Activated CD8-positive, alpha-beta T cell treated with anti-CD3 and anti-CD28 coated beads for 36 hours (primary cell): Measurements from ENCODE around the gene EIF4G3. TPM values are rescaled to one million over a fixed set of nuclear protein-coding genes. Genes with fewer than 3 reads are reported as not detected.
"Not testable (repeated sequence)": the region's sequence is repeated elsewhere in the genome, so short reads cannot be mapped to it uniquely, and the experiment has no call there.

Experiments
- ATAC-seq: fragments of 200-7000 bp; cut with Tn5 transposase; one replicate; pipeline ENCODE4 v1.10.0; 2021; ENCODE audit warnings: mild to moderate bottlenecking, moderate library complexity
- CTCF ChIA-PET: fragments of 350-600 bp; sonication (Branson Sonifier 250); formaldehyde crosslinking; loops from one replicate; lab custom pipeline; 2021; ENCODE audit warnings: antibody characterized with exemption; lab: Charles Lee
- POLR2A ChIA-PET: fragments of 350-600 bp; sonication (Branson Sonifier 250); formaldehyde crosslinking; loops from one replicate; lab custom pipeline; 2021; ENCODE audit warnings: antibody characterized with exemption; lab: Charles Lee
- DNase-seq: peaks from one replicate; pipeline ENCODE4 v3.0.0-alpha.2; 2020
- H3K27ac Mint-ChIP-seq: one replicate; pipeline ENCODE4 v1.8.0; 2021; ENCODE audit warnings: mild to moderate bottlenecking, mixed read lengths
- H3K27me3 Mint-ChIP-seq: one replicate; pipeline ENCODE4 v1.8.0; 2021; ENCODE audit warnings: mixed read lengths
- H3K36me3 Mint-ChIP-seq: one replicate; pipeline ENCODE4 v1.8.0; 2021; ENCODE audit warnings: low read depth, mixed read lengths
- H3K4me1 Mint-ChIP-seq: one replicate; pipeline ENCODE4 v1.8.0; 2021; ENCODE audit warnings: low read depth, mixed read lengths
- H3K4me3 Mint-ChIP-seq: one replicate; pipeline ENCODE4 v1.8.0; 2021; ENCODE audit warnings: mild to moderate bottlenecking, moderate library complexity, mixed read lengths
- H3K9me3 Mint-ChIP-seq: one replicate; pipeline ENCODE4 v1.8.0; 2021; ENCODE audit warnings: mixed read lengths
- CTCF ChIP-seq: fragments of 200-600 bp; IDR thresholded peaks from one replicate; pipeline ENCODE4 v1.8.0; 2022; ENCODE audit warnings: antibody characterized with exemption, mild to moderate bottlenecking
- intact Hi-C: fragments of 100-400 bp; cut with micrococcal nuclease; formaldehyde crosslinking; loops from one replicate; pipeline ENCODE4 v1.10.0; 2022
- total RNA-seq, 2 experiments: library from RNA; stranded (reverse); gene quantifications; one replicate each; pipeline ENCODE4 v1.2.3, GENCODE V29; 2021

The EIF4G3 gene
- total RNA-seq, 2 experiments from 2014 or later, result 48.2 to 48.4 TPM

- ATAC-seq (no peak), DNase-seq (no peak)
- ChIA-PET CTCF (interaction anchor here (0.5 to 3.6 kb wide), 3 partner anchors 10 to 493 kb away, joined by 3 to 17 read pairs (median 3); no protein-coding TSS in a partner anchor), POLR2A (interaction anchor here (0.6 kb wide), 1 partner anchor 180 kb away, joined by 3 read pairs; no protein-coding TSS in a partner anchor)
- no peak overlapping the region for H3K27ac Mint-ChIP-seq
- no peaks in the 10 kb centered on the region for H3K9me3 Mint-ChIP-seq
- H3K4me1 Mint-ChIP-seq, result no peaks in the 10 kb centered on the region
- TF ChIP-seq CTCF, result no peak
- H3K36me3 Mint-ChIP-seq, result no peaks in the 10 kb centered on the region
- no peak overlapping the region for H3K4me3 Mint-ChIP-seq
- intact Hi-C loops, result no loop called here
- H3K27me3 Mint-ChIP-seq, result peaks cover 4% of the 10 kb centered on the region
These were observed 12.7 kb upstream of the EIF4G3 start for GRCh38 chr1:21189421-21189820.

GRCh38 chr1:21188235-21188634 lies 11.5 kb upstream of the EIF4G3 start:
- TF ChIP-seq CTCF, result no peak
- no peak for DNase-seq
- no peak for ATAC-seq
- Mint-ChIP-seq H3K9me3 (no peaks in the 10 kb centered on the region), H3K27me3 (peaks cover 3% of the 10 kb centered on the region), H3K4me1 (no peaks in the 10 kb centered on the region), H3K36me3 (no peaks in the 10 kb centered on the region), H3K4me3 (no peak overlapping the region), H3K27ac (no peak overlapping the region)
- ChIA-PET CTCF (interaction anchor here (1.2 to 3.6 kb wide), 2 partner anchors 17 to 492 kb away, joined by 3 to 17 read pairs; no protein-coding TSS in a partner anchor), POLR2A (interaction anchor here (0.6 kb wide), 1 partner anchor 26 kb away, joined by 7 read pairs; no protein-coding TSS in a partner anchor)
- intact Hi-C loops, result no loop called here

GRCh38 chr1:21185221-21185731 lies 8.6 kb upstream of the EIF4G3 start:
- Mint-ChIP-seq H3K27me3 (no peaks in the 10 kb centered on the region), H3K36me3 (no peaks in the 10 kb centered on the region), H3K4me1 (no peaks in the 10 kb centered on the region), H3K27ac (no peak overlapping the region), H3K4me3 (no peak overlapping the region), H3K9me3 (no peaks in the 10 kb centered on the region)
- ChIA-PET CTCF (interaction anchor here (1.6 to 2.5 kb wide), 3 partner anchors 10 to 183 kb away, joined by 5 to 11 read pairs (median 5); no protein-coding TSS in a partner anchor), POLR2A (interaction anchor here (0.6 kb wide), 1 partner anchor 609 kb away, joined by 3 read pairs; no protein-coding TSS in a partner anchor)
- DNase-seq (no peak), ATAC-seq (no peak)
- no peak for TF ChIP-seq CTCF
- intact Hi-C loops, result no loop called here

- intact Hi-C loops, result no loop called here
- Mint-ChIP-seq H3K27me3 (no peaks in the 10 kb centered on the region), H3K4me3 (no peak overlapping the region), H3K4me1 (no peaks in the 10 kb centered on the region), H3K36me3 (no peaks in the 10 kb centered on the region), H3K27ac (no peak overlapping the region), H3K9me3 (no peaks in the 10 kb centered on the region)
- ATAC-seq (no peak), DNase-seq (no peak)
- CTCF ChIA-PET, result interaction anchor here (1.3 to 2.5 kb wide), 6 partner anchors 8 to 184 kb away, joined by 3 to 11 read pairs (median 4); no protein-coding TSS in a partner anchor
- POLR2A ChIA-PET, result interaction anchor here (0.5 to 0.8 kb wide), 2 partner anchors 12 to 340 kb away, joined by 3 to 4 read pairs; no protein-coding TSS in a partner anchor
- no peak for TF ChIP-seq CTCF
These were observed 7.6 kb upstream of the EIF4G3 start for GRCh38 chr1:21184276-21184675.

- DNase-seq (no peak), ATAC-seq (no peak)
- no peaks in the 10 kb centered on the region for H3K27me3 Mint-ChIP-seq
- H3K4me3 Mint-ChIP-seq, result no peak overlapping the region
- H3K4me1 Mint-ChIP-seq, result peaks cover under 1% of the 10 kb centered on the region
- intact Hi-C loops, result no loop called here
- H3K36me3 Mint-ChIP-seq, result no peaks in the 10 kb centered on the region
- no peak overlapping the region for H3K27ac Mint-ChIP-seq
- POLR2A ChIA-PET, result no interaction called here
- no peak for TF ChIP-seq CTCF
- CTCF ChIA-PET, result interaction anchor here (0.7 to 1.7 kb wide), 4 partner anchors 13 to 486 kb away, joined by 3 to 15 read pairs (median 8); no protein-coding TSS in a partner anchor
- no peaks in the 10 kb centered on the region for H3K9me3 Mint-ChIP-seq
These were observed 5.6 kb upstream of the EIF4G3 start for GRCh38 chr1:21182181-21182731.

GRCh38 chr1:21178271-21178670 lies 1.6 kb upstream of the EIF4G3 start:
- H3K4me3 Mint-ChIP-seq, ATAC-seq, H3K9me3 Mint-ChIP-seq, H3K27ac Mint-ChIP-seq, intact Hi-C loops, H3K27me3 Mint-ChIP-seq, DNase-seq: not testable (repeated sequence)
- H3K4me1 Mint-ChIP-seq, result peaks cover 22% of the 10 kb centered on the region
- H3K36me3 Mint-ChIP-seq, result peaks cover 19% of the 10 kb centered on the region
- ChIA-PET CTCF (interaction anchor here (2.1 to 2.7 kb wide), 2 partner anchors 17 to 481 kb away, joined by 8 to 24 read pairs; no protein-coding TSS in a partner anchor), POLR2A (interaction anchor here (0.7 kb wide), 1 partner anchor 392 kb away, joined by 3 read pairs; no protein-coding TSS in a partner anchor)
